NK-92 treated with Interleukin-12 subunit alpha and Interleukin-12 subunit beta, amount 100 ng/mL, for 24 hours (cell line): Measurements from ENCODE around the gene HOXB9.

Source experiments
- DNase-seq: peaks from one replicate; lab custom pipeline; 2025; lab: John Stamatoyannopoulos, UW

The HOXB9 gene

DNA sequence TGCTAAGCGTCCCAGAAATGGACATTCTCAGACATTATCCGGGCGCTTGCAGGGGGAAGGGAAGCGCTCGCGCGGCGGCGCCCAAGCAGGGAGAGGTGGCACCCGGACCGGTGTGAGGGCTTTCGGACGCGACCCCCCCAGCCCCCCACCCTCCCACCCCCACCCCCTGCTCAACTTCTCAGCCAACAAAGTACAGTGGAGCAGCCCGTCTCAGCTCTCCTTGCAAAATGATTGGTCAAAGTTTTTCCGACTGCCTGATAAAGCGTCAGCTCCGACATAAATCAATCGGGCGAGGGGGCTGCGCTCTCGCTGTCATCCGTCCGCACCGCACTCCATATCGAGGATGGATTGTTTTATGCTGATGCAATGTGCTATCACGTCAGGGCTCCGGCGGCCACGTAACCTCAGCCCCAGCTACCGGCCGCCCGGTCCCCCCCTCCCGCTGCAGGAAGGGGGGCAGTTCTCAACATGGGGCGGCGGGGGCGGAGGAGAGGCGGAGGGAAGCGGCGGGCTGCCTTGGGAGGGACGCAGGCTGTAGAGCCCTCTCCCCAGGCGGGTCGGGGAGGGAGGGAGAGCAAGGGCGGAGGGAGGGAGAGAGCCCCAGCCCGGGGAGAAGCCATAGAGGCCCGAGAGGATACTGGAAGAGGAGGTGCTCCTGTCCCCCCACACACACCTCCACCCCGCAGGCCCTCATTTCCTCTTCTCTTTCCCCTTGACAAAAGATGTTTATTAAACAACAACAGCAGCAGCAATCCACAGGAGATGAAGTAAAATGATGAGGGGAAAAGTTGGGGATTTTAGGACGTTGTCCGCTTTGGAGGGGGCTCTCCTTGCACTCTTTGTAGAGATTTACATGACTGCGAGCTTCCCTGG, at the start of gene HOXB9:
TSS of gene HOXB9 (minus strand) at position 114 of the 873 bp plus-strand sequence. CDS start at position 25, 89 bp downstream.
- DNase-seq, result no peak

DNA sequence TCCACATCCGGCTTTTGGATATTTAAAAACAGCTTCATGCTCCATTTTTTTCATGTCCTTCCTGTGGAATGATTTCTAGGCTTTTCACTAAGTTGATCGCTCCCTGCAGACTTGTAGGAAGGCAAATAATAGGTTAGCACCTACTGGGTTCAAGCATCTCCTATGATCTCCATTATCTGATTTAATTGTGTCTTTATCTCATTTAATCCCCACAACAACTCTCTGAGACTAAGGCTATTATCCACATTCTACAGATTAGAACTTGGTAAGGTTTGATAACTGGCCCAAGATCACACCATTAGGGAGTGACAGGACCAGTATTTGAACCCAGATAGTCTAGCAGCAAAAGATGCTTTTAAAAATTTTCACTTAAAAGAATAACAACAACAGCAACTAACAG, 46.2 kb upstream of the HOXB9 start:
- DNase-seq, result no peak

DNA sequence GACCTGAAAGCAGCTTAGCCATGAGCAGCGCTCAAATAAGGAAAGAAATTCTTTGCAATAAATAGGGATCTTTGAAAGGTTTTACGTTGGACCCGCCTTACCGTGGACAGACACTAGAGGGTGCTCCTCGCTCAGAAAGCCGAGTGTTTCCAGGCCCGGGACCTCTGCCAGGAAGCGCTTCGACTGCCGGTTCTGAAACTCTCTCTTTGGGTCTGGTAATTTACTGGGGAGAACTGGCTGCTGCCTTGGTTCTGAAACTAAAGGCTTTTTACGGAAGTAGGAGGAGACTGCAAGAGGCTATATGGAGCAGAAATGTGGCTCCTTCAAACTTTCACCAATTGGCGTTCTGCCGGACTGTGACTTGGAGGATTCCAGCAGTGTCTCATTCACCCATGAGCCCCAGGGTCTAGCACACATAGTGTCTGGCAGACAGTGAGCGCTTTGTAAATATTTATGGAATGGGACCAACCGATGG, 45.6 kb upstream of the HOXB9 start:
- peak; percentile 27 for DNase-seq

DNA sequence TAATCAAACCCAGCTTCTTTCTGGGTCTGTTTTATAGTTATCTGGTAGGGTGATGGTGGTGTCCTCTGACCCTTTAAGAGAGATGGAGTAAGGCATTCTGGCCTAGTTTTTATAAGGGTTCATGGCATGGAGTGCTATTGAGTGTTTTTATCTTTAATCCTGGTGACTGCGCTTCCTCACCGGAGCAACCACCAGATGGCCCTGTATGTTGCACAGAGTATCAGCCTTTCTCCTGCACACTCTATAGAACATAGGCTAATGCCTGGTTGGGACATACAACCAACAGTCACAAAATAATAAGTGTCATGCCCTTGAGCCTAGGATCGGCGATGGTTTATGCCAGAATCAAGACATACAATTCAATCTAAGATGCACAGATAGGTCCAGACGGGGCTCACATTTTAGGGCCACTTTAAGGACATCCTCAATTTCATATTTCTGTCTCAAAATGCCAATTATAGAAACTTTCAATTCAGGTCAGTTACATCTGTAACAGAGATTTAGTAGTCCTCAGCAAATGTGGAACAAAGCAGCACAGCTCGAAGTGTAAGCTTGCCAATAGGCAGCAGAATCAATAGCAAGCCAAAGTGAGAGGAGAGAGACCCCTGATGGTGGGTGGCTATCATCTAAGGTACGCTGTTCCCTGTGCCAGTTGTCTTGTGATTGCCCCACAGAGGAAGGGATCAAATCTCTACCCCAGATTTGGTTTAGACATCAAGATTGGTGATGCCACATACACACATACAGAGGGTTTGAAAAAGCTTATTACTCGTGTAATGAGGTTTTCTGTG, 37.2 kb upstream of the HOXB9 start:
- DNase-seq, result no peak

DNA sequence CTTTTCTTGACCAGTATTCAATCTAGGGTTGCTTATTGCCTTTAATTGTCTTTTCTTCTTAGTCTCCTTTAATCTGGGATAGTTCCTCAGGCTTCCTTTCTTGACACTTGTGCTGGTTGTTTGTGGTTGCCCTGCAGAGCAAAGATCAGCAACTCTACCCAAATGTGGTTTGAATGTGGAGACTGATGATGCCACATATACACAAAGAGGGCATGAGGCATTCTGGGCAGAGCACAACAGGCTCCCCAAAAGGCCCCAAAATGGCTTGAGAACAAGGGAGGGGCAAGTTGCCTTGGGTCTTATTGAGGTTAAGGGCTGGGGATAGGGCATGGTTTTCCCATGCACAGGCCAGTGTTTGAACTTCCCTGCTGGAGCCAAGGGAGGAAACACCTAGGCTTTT, 29.8 kb upstream of the HOXB9 start:
- no peak for DNase-seq

DNA sequence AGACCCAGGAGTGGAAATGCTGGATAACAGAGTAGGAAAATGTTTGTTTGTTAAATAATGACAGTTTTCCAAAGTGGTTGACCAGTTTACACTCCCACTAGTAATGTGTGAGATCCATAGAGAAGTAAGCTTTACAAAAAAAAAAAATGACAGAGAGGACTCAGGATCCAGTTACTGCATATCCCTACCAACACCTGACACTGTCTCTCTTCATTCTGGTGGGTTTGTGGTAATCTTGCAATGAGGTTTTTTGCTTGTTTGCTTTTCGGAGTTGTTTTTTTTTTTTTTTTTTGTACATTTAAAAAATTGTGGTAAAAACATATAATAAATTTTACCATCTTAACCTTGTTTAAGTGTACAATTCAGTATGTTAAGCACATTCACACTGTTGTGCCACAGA, 23.6 kb upstream of the HOXB9 start:
- no peak for DNase-seq

DNA sequence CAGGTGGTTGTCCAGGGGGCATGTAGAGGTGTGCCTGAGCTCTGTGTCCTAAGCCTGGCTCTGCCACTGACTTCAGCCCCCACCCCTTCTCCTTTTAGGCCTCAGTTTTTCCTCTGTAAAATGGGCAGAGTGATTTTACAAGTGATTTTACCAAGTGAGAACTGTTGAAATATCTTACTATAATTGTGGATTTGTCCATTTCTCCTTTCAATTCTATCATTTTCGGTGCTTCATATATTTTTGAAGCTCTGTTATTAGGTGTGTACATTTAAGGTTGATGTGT, 21.7 kb upstream of the HOXB9 start:
- DNase-seq, result no peak

DNA sequence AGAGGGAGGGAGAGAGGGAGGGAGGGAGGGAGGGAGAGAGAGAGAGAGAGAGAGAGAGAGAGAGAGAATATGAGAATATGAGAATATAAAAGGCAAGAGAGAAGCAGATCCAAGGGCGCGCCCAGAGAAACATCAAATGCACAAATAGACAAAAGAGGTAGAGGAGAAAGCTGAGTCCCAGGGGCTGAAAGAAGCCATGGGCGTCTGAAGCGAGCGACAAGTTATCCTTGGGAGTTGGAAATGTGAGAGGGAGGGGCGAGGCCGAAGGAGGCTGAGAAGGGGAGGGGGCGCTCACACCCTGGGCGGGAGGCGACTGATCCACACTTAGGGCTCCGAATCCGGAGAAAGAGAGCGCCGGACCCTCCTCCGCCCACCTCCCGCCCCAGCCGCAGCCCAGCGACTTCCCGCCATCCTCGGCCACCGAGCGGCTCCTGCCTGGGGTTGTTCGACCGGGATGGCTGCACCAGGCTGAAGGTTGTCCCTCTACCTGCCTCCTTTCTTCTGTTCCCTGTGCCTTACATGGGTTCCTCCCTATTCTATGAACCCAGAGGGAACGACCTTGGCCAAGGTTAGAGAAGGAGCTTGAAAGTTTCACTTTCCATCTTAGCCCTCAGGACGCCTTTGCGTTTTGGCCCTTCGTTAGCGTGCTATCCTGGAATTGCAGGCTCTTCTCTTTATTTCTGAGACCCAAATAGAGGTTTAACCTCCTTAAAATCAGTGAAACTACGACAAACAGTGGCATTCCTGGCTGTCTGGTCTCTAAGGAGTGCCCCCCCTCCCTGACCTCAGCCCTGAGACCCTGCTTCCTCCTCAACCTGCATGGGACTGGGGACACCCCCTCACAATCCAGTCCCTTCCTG, 21.2 kb upstream of the HOXB9 start:
- no peak for DNase-seq

DNA sequence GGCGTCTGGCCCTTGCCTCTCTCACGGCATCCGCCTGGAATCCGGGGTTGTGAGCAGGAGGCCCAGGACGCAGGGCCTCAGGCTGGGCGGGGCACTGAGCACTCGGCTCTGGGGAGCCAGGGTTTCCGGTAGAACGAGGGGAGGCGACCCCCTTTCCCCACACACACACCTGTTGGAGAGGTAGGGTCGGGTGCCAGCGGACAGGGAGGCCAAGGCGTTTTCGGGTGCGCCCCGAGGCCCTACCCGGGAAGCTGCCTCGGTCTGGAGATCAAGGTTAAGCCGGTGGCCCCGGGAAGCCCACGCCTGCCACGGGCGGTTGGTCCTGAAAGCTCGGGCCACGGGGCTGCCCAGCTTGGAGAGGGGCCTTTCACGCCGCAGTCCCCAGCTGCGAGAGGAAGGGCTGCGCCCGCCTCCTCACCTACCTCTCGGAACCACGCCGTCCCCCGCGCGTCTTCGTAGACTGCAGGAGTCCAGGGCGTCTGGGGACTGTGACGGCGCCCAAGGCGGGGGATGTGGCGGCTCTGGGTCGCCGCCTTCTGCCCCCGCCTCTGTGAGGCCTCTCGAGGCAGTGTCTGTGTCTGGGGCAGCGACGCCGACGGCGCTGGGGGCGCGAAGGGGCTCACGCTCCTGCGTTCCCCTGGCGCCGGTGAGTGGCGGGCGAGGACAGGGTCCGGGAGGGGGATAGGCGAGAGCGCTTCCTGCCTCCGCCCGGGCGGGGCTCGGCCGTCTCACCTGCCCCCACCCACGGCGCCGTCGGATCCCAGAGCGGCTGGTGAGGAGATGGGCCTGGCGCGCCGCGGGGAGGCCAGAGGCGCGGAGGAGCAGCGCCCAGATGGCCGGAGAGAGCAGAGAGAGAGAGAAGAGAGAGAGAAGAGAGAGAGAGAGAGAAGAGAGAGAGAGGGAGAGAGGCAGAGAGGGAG, 20.3 kb upstream of the HOXB9 start:
- DNase-seq, result no peak

DNA sequence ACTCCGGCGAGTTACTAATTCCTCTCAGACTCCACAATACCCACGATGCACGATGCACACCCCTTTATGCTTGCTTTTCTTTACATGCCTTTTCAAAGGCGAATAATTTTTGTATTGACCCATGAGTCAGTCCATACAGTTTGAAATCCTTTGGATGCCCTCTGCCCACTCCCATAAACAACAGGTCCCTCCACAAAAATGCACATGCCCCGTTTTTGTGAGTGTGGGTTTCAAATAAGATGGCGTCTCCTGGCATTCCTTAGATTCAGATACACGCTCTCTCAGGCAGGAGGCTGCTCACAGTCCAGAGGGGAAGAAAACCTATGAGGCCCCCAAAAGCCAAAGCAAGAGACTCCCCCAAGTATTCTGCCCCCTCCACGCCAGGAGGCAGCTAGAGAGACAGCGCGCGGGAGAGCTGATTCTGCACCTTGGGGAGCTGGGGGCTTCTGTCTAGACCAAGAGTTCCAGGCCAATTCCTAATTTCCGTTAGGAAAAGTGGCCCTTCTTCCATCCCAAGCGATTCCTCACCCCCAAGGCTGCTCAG, 19.6 kb upstream of the HOXB9 start:
- DNase-seq, result no peak

DNA sequence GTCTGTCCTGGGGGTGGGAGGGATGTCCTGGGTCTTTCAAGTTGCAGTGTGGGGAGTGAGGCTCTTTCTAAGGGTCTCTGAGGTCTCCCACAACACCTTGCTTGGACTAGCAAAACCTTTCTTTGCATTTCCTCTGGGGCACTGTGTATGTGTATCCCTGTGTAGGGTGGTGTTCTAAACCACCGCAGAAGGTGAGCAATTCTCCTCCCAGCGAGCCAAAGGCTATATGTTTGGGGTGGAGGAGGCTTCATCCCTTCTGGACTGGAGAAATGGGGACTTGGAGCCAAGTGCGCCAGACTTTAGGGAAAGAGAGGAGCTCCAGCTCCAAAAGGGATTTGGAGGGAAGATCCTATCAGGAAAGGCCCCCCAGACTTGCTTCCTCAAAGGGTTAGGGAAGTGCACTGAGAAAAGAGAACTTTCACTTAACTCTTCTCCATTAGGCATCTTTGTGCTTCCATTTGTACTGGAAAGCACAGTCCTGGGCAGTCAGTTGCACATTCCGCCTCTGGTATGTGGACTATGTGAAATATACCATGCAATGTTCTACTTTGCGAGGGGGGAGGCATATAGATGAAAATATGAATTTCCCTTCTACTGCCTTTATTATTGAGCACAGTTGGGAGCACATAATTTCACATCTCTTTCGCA, 18.9 kb upstream of the HOXB9 start:
- DNase-seq, result no peak

DNA sequence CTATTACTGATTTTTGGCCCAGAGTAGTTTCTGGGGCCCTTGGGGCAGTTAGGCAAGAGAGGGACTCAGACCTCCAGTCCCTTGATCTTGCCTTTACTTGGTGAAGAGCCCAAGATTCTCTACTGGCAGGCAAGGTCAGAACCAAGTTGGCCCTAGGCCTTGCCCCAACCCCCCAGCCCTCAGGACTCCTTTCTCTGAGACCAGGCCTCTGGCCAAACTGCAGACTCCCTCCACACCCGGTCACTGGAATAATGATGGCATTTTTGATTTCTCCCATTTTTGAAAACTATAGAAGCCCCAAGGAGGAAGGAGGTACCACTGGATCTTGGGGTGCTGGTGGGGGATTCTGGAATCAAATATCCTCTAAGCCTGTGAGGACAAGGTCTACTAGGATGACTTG, 18.0 kb upstream of the HOXB9 start:
- DNase-seq, result no peak

DNA sequence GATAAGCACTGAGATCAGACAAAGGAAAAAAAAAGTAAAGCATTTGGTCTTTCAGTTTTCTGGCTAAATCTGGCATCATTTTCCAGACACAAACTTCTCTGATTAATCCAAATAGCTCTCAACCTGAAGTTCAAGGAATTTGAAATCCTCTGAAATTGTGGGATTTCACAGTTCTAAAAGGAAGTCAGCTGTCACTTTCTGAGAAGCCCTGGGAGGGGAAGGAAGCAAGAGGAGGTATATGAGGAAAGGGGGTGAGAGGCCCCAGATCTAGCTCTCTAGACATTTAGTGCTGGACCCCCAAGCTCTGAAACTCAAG, 17.5 kb upstream of the HOXB9 start:
- DNase-seq, result no peak

DNA sequence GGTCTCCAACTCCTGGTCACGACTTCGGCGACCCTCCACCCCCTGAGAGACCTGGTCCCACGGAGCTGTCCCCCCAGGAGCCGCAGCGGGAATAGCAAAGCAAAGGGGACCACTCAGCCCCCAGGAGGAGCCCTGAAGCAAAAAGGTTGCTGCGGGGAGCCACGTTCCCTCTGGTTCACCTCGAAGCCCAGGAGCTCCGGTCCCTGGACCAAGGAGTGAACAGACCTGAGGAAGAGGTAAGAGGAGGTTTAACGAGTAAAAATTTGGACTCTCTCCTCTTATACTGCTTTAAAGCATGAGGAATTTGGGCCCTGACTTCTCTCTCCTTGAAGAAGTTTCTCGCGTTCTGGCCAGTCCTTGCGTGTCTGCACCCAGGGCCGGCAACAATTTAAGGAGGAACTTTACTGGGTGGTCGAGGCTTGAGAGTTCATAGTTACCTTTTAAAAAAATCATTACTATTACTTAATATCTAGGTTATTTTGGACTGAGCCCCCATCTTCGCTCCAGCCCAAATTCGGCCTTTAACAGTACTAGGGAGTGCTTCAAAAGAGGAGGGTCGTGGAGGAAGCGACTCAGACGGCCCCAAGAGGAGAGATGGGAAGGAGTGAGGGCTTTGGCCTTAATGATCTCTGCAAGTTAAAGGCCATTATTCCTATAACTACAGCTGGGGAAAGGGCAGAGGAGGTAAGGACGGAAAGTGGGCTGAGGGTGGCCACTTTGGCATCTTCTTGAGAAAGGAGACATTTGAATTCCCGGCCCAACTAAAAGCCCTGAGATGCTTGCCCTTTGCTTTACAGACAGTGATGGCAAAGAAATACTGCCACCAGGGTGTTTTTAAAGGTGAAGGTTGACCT, 16.9 kb upstream of the HOXB9 start:
- DNase-seq, result no peak

DNA sequence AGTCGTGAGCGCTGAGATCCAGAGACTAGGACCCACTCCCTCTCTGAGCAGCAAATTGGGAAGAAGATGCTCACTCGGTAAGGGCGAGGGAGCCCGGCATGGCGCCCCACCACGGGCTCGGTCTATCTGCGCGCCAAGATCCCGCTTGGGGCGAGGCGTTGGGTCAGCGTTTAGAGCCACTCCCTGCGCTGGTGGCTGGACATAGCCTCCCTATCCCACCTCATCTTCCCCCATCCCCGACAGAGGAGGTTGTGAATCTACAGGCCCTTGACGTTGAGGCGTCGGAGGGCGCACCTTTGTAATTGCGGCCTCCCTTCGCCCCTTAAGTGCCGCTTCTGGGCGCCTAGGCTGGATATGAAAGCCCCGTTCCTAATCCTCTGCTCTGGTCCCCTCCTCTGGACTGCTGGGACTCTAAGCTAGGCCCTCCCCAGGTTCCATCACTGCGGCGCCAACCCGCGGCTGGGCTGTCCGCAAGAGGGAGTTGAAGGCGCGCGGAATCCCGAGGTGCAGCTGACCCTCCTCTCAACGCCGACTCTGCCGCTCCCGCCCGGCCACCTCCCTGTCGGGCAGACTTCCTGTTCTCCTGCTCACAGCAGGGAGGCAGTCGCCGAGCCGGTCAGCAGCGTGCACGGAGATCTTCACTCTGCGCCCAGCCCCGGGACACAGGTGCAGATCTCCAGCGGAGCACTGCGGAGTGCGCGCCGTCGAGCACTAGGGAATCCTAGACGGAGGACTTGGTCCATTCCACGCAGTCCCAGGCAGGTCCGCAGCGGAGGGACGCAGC, 16.1 kb upstream of the HOXB9 start:
- DNase-seq, result no peak

DNA sequence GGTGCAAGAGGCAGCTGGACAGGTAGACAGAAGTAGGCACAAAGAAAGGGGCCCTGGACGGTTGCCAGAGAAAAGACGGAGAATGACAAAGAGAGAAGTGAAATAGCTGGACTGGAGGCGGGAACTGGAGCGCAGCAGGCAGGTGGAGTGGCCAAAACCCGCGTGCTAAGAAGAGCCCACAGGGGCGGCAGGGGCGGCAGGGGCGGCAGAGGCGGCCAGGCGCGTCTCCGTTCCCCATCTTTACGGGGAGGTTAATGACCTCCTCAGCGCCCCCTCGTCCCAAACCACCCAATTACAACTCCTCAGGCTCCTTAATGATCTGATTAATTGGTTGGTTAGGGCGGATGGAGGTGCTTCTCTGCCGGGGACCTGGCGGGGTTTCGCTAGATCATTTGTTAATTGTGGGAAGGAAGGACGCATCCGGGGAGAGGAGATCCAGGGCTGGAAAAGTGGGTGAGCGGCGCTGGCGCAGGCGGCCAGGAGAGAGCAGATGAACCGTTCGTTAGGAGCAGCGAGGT, 15.4 kb upstream of the HOXB9 start:
- no peak for DNase-seq

DNA sequence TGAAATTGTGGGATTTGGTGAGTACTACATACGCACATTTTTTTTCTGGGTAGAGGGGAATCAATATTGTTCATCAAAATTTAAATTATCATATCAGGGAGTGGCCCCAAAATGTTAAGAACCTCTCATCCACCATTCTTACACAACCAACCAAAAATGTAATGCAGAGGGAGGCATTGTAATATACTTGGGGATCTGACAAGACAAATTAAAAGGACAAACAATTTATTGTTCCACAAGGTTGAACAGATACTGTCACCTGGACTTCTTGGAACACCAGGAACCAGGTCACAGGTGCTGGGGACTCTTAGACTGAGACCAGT, 14.7 kb upstream of the HOXB9 start:
- DNase-seq, result no peak

DNA sequence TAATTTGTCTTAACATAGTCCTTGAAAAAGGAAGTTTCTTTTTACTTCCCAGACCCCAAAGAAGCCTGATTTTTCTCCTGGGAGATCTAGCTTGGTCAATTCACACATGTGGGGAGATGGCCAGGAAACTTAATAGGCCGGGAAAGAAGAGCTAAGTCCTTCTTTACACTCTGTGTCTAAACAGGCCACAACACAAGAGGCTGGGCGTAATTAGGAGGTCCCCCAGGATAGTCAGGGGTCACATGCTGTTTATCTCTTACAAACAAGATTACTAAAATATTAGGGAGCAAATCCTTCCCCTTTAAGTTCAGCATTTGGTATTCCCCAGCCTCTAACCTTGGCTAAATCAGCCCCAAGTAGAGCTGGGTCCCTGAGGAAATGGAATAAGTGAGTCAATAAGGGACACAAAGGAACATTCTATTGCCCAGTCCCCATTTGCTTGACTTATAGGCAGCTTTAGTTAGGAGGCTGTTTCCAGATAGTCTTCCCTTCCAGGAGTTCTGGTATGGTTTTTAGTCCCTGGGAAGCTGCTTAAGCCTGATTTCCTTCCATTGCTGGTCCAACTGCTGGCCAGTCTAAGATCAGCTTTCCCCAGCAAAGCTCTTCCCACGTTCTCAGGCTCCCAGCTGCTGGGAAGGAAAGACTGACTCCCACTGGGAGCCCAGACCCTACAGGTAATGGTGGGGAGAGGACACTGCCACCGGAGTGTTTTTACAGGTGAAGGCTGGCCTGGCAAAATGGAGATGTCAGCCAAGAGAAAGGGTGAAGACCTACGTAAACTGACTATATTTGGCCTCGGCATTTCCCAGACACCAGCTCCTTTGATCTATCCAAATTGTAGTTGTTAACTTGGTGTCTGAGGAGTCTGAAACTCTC, 14.1 kb upstream of the HOXB9 start:
- DNase-seq, result no peak
